ENCODE measurements around the gene TMEM60.

DNA sequence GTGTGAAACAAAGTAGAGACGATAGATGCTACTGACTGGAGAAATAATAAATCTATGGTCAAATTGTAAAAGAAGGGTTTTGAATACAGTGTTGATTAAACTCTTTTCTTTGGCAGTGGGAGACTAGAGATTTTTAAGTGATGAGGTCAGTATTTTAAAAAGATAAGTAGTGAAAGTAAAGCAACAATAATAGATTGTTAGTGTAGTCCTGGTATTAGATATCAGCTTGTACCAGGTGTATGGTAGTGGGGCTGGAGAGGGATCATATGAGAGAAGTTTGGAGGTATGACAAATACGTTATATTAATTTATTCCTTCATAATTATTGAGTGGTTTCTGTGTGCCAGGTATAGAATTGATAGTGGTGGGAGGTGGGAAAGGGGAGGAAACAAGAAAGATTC, 25.6 kb upstream of the TMEM60 start:
- TF ChIP-seq, protein P1, sequence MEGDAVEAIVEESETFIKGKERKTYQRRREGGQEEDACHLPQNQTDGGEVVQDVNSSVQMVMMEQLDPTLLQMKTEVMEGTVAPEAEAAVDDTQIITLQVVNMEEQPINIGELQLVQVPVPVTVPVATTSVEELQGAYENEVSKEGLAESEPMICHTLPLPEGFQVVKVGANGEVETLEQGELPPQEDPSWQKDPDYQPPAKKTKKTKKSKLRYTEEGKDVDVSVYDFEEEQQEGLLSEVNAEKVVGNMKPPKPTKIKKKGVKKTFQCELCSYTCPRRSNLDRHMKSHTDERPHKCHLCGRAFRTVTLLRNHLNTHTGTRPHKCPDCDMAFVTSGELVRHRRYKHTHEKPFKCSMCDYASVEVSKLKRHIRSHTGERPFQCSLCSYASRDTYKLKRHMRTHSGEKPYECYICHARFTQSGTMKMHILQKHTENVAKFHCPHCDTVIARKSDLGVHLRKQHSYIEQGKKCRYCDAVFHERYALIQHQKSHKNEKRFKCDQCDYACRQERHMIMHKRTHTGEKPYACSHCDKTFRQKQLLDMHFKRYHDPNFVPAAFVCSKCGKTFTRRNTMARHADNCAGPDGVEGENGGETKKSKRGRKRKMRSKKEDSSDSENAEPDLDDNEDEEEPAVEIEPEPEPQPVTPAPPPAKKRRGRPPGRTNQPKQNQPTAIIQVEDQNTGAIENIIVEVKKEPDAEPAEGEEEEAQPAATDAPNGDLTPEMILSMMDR (IDR thresholded peaks at IDR 0.05; ENCODE audit: poor library complexity, severe bottlenecking), result no peak
- no peak for TF ChIP-seq SMC3 (conservative IDR thresholded peaks at IDR 0.05; ENCODE audit: poor library complexity)
- TF ChIP-seq TAF1 (IDR thresholded peaks at IDR 0.05; ENCODE audit: low read depth), result no peak
- TF ChIP-seq RAD21 (conservative IDR thresholded peaks at IDR 0.05), result no peak
- no peak for TF ChIP-seq EZH2 (IDR thresholded peaks at IDR 0.05; ENCODE audit: borderline replicate concordance, insufficient read depth, low read length, poor library complexity, severe bottlenecking)
- no peak for TF ChIP-seq POLR2AphosphoS5 (IDR thresholded peaks at IDR 0.05)
- no peak for TF ChIP-seq EP300 (conservative IDR thresholded peaks at IDR 0.05; ENCODE audit: poor library complexity, severe bottlenecking)
- TF ChIP-seq MXI1 (conservative IDR thresholded peaks at IDR 0.05; ENCODE audit: poor library complexity, severe bottlenecking), result no peak
- TF ChIP-seq, protein P2, sequence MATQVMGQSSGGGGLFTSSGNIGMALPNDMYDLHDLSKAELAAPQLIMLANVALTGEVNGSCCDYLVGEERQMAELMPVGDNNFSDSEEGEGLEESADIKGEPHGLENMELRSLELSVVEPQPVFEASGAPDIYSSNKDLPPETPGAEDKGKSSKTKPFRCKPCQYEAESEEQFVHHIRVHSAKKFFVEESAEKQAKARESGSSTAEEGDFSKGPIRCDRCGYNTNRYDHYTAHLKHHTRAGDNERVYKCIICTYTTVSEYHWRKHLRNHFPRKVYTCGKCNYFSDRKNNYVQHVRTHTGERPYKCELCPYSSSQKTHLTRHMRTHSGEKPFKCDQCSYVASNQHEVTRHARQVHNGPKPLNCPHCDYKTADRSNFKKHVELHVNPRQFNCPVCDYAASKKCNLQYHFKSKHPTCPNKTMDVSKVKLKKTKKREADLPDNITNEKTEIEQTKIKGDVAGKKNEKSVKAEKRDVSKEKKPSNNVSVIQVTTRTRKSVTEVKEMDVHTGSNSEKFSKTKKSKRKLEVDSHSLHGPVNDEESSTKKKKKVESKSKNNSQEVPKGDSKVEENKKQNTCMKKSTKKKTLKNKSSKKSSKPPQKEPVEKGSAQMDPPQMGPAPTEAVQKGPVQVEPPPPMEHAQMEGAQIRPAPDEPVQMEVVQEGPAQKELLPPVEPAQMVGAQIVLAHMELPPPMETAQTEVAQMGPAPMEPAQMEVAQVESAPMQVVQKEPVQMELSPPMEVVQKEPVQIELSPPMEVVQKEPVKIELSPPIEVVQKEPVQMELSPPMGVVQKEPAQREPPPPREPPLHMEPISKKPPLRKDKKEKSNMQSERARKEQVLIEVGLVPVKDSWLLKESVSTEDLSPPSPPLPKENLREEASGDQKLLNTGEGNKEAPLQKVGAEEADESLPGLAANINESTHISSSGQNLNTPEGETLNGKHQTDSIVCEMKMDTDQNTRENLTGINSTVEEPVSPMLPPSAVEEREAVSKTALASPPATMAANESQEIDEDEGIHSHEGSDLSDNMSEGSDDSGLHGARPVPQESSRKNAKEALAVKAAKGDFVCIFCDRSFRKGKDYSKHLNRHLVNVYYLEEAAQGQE (IDR thresholded peaks at IDR 0.05; ENCODE audit: borderline replicate concordance), result no peak
